Measurements from ENCODE around the gene TTC33. TPM values are rescaled to one million over a fixed set of nuclear protein-coding genes. Genes with fewer than 3 reads are reported as not detected.
"Not testable (repeated sequence)": the region's sequence is repeated elsewhere in the genome, so short reads cannot be mapped to it uniquely, and the experiment has no call there.

Gene TTC33
- total RNA-seq, result 10 to 100 TPM; 36.2 to 45.9 TPM
- polyA plus RNA-seq (ENCODE audit: insufficient read length in 2 of 2), result 10 to 100 TPM; 22.4 to 25.3 TPM
- long read RNA-seq, donor 1, transcript TTC33-201 (5 exons, 2,612 nt), result major isoform, 10 of 17 reads
- long read RNA-seq, donor 1, partial matches to known transcripts, result 7 of 17 reads
- long read RNA-seq, donor 1, other reads (novel, unspliced or antisense), result 0 of 17 reads
- long read RNA-seq, donor 2, partial matches to known transcripts, result 0 of 1 reads
- long read RNA-seq, donor 2, other reads (novel, unspliced or antisense), result 0 of 1 reads
- long read RNA-seq, donor 3, partial matches to known transcripts, result 0 of 4 reads
- long read RNA-seq, donor 3, other reads (novel, unspliced or antisense), result 0 of 4 reads
- long read RNA-seq, donor 4, transcript TTC33-201 (5 exons, 2,612 nt), result major isoform, 7 of 13 reads
- long read RNA-seq, donor 4, partial matches to known transcripts, result 6 of 13 reads
- long read RNA-seq, donor 4, other reads (novel, unspliced or antisense), result 0 of 13 reads

- peak; percentile 83 to 98 (median 90) for DNase-seq (ENCODE audit: low read depth in 4 of 6, low spot score in 6 of 6)
- Histone ChIP-seq H3K27me3 (ENCODE audit: control insufficient read depth, insufficient read depth, low read length) (no peaks in the 10 kb centered on the region), H3K4me1 (ENCODE audit: control insufficient read depth, insufficient read depth, low read length) (peaks cover 5% of the 10 kb centered on the region), H3K36me3 (ENCODE audit: control insufficient read depth, insufficient read depth, low read length) (peaks cover 3% of the 10 kb centered on the region), H3K4me3 (ENCODE audit: low read depth, low read length) (peak within 1 kb of the TSS; percentile 99), H3K27ac (ENCODE audit: low read depth, low read length) (peak within 1 kb of the TSS; percentile 93), H3K9me3 (ENCODE audit: control insufficient read depth, insufficient read depth, low read length) (peaks cover 2% of the 10 kb centered on the region)
- 7% methylated on average over 79 of the region's 80 CpGs for WGBS (ENCODE audit: insufficient coverage)
These were observed at the start of gene TTC33 for GRCh38 chr5:40755407-40756365. Gene TTC33 (minus strand): TSS chr5:40755961. CDS start chr5:40747018, 8,943 bp downstream.

GRCh38 chr5:40801771-40802562, 46.2 kb upstream of the TTC33 start:
- 100% methylated on average over 1 of the region's 8 CpGs for WGBS (ENCODE audit: insufficient coverage)
- Histone ChIP-seq H3K27ac (ENCODE audit: low read depth, low read length) (no peak overlapping the region), H3K4me1 (ENCODE audit: control insufficient read depth, insufficient read depth, low read length) (no peaks in the 10 kb centered on the region)

DNA sequence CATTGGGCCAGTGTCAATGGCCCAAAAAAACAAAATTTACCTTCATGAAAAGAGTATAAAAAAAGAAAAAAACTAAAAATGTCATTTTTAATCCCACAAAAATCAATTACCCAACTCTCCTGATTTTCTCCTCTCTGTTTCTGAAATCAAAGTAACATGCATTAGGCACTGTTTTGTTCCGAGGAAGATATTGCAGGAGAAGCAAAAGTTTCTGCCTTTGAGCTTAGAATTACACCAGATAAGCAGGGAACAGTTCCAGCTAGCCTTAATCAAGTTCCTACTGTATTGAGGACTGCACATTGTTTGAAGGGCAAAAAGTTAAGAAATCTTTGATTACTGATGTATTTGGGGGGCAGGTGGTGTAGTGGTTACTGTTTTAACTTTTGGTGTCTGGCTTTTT, 43.5 kb upstream of the TTC33 start:
- H3K27ac ChIP-seq (ENCODE audit: low read depth, low read length), result no peak overlapping the region
- WGBS (ENCODE audit: insufficient coverage), result no CpG with 5 or more reads among the region's 1 CpG
- no peak for DNase-seq (ENCODE audit: low read depth in 4 of 6, low spot score in 6 of 6)
- H3K27me3 ChIP-seq (ENCODE audit: control insufficient read depth, insufficient read depth, low read length), result no peaks in the 10 kb centered on the region
- peaks cover 4% of the 10 kb centered on the region for H3K4me1 ChIP-seq (ENCODE audit: control insufficient read depth, insufficient read depth, low read length)
- H3K36me3 ChIP-seq (ENCODE audit: control insufficient read depth, insufficient read depth, low read length), result no peaks in the 10 kb centered on the region
- H3K9me3 ChIP-seq (ENCODE audit: control insufficient read depth, insufficient read depth, low read length), result no peaks in the 10 kb centered on the region
- peak overlapping the region; percentile 92 for H3K4me3 ChIP-seq (ENCODE audit: low read depth, low read length)

More at GRCh38 chr5:40801771-40802562, 46.2 kb upstream of the TTC33 start:
- Histone ChIP-seq H3K27me3 (ENCODE audit: control insufficient read depth, insufficient read depth, low read length) (no peaks in the 10 kb centered on the region), H3K9me3 (ENCODE audit: control insufficient read depth, insufficient read depth, low read length) (no peaks in the 10 kb centered on the region), H3K4me3 (ENCODE audit: low read depth, low read length) (no peak overlapping the region), H3K36me3 (ENCODE audit: control insufficient read depth, insufficient read depth, low read length) (no peaks in the 10 kb centered on the region)
- no peak for DNase-seq (ENCODE audit: low read depth in 4 of 6, low spot score in 6 of 6)

- peak overlapping the region; percentile 97 for H3K27ac ChIP-seq (ENCODE audit: low read depth, low read length)
- 0% methylated on average over 1 of the region's 7 CpGs for WGBS (ENCODE audit: insufficient coverage)
- H3K27me3 ChIP-seq (ENCODE audit: control insufficient read depth, insufficient read depth, low read length), result no peaks in the 10 kb centered on the region
- peaks cover 4% of the 10 kb centered on the region for H3K4me1 ChIP-seq (ENCODE audit: control insufficient read depth, insufficient read depth, low read length)
- no peaks in the 10 kb centered on the region for H3K9me3 ChIP-seq (ENCODE audit: control insufficient read depth, insufficient read depth, low read length)
- DNase-seq (ENCODE audit: low read depth in 4 of 6, low spot score in 6 of 6), result peak in 1 of 6 donors; percentile 40
- H3K36me3 ChIP-seq (ENCODE audit: control insufficient read depth, insufficient read depth, low read length), result no peaks in the 10 kb centered on the region
- peak overlapping the region; percentile 92 for H3K4me3 ChIP-seq (ENCODE audit: low read depth, low read length)
These were observed 43.0 kb upstream of the TTC33 start for GRCh38 chr5:40798801-40799210.

DNA sequence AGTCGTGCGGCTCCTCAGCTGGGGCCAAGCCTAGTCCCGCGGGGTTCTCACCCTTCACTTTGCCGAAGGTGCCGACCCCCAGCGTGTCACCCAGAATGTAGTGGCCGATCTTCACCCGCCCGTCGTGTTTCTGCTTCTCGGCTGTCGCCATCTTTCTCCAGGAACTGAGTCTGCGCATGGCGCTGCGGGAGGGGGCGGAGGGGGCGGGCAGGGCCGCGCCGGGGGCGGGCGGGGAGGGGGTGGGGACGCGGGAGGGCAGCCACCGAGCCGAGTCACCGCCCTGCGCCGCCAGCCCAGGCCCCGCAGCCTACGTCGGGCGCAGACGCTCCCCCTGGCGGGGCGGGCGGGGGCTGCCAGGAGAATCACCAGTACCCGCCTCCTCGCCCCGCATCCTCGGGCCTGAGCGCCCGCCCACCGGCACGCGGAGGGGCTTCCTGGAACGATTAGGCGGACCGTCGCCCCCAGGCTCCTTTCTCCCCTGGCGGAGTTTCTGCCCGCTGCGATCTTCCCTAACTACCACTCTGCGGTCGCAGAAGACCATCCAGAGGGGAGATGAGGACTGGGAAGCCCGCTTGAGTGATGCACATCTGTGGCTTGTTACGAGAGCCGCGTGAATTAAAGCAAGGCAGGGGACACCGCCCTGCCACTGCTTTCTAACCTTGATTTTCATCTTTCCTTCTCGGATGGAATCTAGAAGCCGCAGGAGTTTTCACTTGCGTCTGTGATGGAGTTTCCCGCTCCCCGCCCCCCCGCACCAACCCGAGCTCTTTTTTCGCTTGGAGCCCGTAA, 42.4 kb upstream of the TTC33 start, which contains the start of gene PRKAA1:
Gene PRKAA1, minus strand, starts transcription at position 363 of the 789 bp plus-strand sequence. Its CDS starts 185 bp downstream, at position 178.
- peak; percentile 69 to 96 (median 79) for DNase-seq (ENCODE audit: low read depth in 4 of 6, low spot score in 6 of 6)
- peak within 1 kb of the TSS; percentile 97 for H3K27ac ChIP-seq (ENCODE audit: low read depth, low read length)
- peak within 1 kb of the TSS; percentile 92 for H3K4me3 ChIP-seq (ENCODE audit: low read depth, low read length)
- H3K4me1 ChIP-seq (ENCODE audit: control insufficient read depth, insufficient read depth, low read length), result peaks cover 4% of the 10 kb centered on the region
- WGBS (ENCODE audit: insufficient coverage), result under 1% methylated on average over 52 of the region's 70 CpGs
- H3K36me3 ChIP-seq (ENCODE audit: control insufficient read depth, insufficient read depth, low read length), result no peaks in the 10 kb centered on the region
- H3K27me3 ChIP-seq (ENCODE audit: control insufficient read depth, insufficient read depth, low read length), result no peaks in the 10 kb centered on the region
- H3K9me3 ChIP-seq (ENCODE audit: control insufficient read depth, insufficient read depth, low read length), result no peaks in the 10 kb centered on the region

GRCh38 chr5:40797273-40798011, 41.7 kb upstream of the TTC33 start:
- peaks cover 4% of the 10 kb centered on the region for H3K4me1 ChIP-seq (ENCODE audit: control insufficient read depth, insufficient read depth, low read length)
- peak; percentile 33 to 84 (median 42) for DNase-seq (ENCODE audit: low read depth in 4 of 6, low spot score in 6 of 6)
- peak overlapping the region; percentile 93 for H3K27ac ChIP-seq (ENCODE audit: low read depth, low read length)
- H3K27me3 ChIP-seq (ENCODE audit: control insufficient read depth, insufficient read depth, low read length), result no peaks in the 10 kb centered on the region
- H3K9me3 ChIP-seq (ENCODE audit: control insufficient read depth, insufficient read depth, low read length), result no peaks in the 10 kb centered on the region
- WGBS (ENCODE audit: insufficient coverage), result 0% methylated on average over 49 of the region's 56 CpGs
- H3K4me3 ChIP-seq (ENCODE audit: low read depth, low read length), result peak overlapping the region; percentile 83
- H3K36me3 ChIP-seq (ENCODE audit: control insufficient read depth, insufficient read depth, low read length), result no peaks in the 10 kb centered on the region

DNA sequence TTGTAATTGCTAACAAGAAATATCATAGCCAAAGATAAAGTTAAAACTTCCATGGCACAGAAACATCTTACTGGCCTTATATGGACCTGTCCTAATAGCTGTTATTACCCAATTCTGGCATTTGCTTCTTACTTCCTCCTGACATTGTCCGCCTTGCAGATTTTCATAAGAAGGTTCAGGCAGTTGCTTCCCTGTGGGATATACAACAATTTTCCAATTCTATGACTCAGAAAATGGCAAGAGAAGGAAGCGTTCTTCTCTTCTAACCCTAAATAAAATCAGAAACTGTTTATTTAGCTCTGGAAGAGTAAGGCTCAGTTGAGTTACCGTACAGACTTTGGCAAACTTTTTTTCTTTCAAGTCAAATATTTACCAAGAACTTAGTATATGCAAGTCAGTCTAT, 40.7 kb upstream of the TTC33 start:
- Histone ChIP-seq H3K27me3 (ENCODE audit: control insufficient read depth, insufficient read depth, low read length) (no peaks in the 10 kb centered on the region), H3K27ac (ENCODE audit: low read depth, low read length) (no peak overlapping the region), H3K36me3 (ENCODE audit: control insufficient read depth, insufficient read depth, low read length) (no peaks in the 10 kb centered on the region), H3K4me3 (ENCODE audit: low read depth, low read length) (peak overlapping the region; percentile 83), H3K9me3 (ENCODE audit: control insufficient read depth, insufficient read depth, low read length) (no peaks in the 10 kb centered on the region), H3K4me1 (ENCODE audit: control insufficient read depth, insufficient read depth, low read length) (peaks cover 4% of the 10 kb centered on the region)
- WGBS (ENCODE audit: insufficient coverage), result no CpG with 5 or more reads among the region's 3 CpGs
- no peak for DNase-seq (ENCODE audit: low read depth in 4 of 6, low spot score in 6 of 6)

DNA sequence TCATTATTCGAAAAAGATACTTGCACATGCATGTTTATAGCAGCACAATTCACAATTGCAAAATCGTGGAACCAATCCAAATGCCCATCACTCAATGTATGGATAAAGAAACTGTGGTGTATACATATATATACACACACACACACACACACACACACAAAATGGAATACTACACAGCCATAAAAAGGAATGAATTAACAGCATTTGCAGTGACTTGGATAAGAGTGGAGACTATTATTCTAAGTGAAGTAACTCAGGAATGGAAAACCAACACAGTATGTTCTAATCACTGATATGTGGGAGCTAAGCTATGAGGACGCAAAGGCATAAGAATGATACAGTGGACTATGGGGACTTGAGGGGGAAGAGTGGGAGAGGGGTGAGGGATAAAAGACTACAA, 39.1 kb upstream of the TTC33 start:
- H3K36me3 ChIP-seq (ENCODE audit: control insufficient read depth, insufficient read depth, low read length); H3K4me3 ChIP-seq (ENCODE audit: low read depth, low read length); H3K27me3 ChIP-seq (ENCODE audit: control insufficient read depth, insufficient read depth, low read length); H3K4me1 ChIP-seq (ENCODE audit: control insufficient read depth, insufficient read depth, low read length); H3K9me3 ChIP-seq (ENCODE audit: control insufficient read depth, insufficient read depth, low read length); DNase-seq (ENCODE audit: low read depth in 4 of 6, low spot score in 6 of 6); H3K27ac ChIP-seq (ENCODE audit: low read depth, low read length): not testable (repeated sequence)
- no CpG with 5 or more reads among the region's 3 CpGs for WGBS (ENCODE audit: insufficient coverage)
